GM21381 (cell line): ENCODE results near the gene RIT2.
"Not testable (repeated sequence)": the region's sequence is repeated elsewhere in the genome, so short reads cannot be mapped to it uniquely, and the experiment has no call there.

Source experiments
- ATAC-seq: cut with Tn5 transposase; IDR thresholded peaks from one replicate; pipeline ENCODE4 v1.9.1; 2021; ENCODE audit warnings: mild to moderate bottlenecking, moderate library complexity; ENCODE audit not compliant: unreplicated experiment

The RIT2 gene

DNA sequence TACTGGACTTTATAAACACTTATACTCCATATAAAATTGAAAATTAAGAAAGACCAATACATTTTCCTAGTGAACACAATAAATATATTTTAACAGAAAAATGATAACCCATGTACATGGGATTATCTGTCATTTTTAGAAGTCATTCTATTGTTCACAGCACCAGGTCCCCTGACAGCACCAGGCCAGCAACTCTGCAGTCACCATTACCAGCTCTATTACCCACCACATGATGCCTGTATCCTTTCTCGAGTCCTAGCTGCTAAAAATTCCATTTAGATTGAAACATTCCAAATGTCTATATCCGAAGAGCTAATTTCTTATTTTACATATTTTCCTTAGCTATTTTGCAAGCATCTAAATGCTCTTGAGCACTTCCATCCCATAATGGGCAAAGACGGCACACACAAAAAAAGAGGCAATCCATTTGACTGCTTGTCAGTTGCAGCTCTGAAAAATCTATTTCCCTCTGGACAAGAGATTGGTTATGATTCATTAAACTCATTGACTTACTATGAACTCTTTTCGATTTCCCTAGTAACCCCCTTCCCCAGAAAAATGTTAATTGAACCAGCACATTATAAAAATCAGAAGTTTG lies 336.9 kb downstream of the RIT2 start:
- no peak for ATAC-seq

DNA sequence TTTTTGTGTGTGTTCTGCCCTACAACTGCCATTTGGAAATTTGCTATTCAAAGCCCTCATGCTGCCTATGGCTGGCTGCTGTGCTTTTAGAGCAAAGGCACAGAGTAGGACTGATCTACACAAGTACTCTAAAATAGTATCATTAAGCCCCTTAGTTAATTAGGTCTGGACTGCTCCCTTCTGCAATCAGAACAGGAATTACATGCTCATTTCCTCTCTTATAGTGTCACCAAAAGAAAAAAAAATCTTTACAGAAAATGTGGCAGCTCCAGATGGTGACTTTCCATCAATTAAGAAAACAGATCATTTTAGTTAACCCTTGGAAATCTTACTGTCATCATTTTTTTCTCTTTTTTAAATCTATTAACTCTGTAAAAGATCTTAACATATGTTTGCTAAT lies 337.5 kb downstream of the RIT2 start:
- no peak for ATAC-seq

DNA sequence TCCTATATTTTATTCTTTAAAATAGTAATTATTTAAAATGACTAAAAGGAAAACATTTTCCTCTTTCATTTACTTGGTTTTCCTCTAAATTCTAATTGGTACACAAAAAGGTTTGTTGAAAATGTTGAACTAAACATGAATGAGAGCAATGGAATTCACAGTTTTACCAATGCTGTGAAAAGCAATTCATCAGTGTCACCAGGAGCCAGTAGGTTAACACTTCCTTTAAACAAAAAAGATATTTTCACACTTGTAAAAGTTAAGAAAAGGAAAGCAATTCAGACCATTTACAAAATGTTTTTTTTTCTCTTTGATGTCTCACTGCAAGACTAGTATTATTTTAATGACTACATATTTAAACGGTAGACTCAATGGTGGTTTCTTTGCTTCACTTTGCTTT lies 341.6 kb downstream of the RIT2 start:
- no peak for ATAC-seq

DNA sequence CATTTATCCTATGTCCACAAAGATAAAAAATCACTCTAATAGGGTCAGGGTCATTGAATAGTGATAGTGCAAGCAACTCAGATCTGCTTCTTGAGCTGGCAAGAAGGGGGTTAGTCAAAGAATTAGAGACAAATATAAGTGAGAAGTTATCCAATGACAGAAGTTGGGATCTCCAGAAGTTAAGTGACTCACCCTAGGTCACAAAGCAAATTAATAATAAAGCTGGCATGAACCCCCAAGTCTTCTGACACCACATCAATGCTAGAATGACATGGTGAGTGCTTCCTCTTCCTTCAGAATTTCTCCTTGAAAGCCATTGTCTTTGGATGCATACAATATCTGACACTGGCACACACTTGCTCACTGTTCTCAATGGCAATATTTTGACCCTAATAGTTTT lies 343.5 kb downstream of the RIT2 start:
- ATAC-seq, result no peak

DNA sequence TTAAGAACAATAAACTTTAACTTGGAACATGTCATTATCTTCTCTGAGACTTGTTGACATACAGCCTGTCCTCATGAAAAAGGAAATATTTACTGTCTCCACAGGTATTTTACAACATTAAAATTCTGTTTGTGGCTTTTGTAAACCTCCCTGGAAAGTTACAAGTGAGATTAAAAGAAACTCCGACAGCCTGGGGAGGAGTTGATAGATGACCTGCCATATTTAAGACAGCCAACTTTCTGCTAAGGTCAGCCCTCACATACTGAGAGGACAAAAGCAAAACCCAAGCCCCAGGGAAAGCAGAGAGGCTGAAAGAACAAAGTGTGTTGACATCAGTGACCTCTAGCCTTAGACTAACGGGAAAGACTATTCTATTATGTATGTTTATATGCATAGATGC lies 350.2 kb downstream of the RIT2 start:
- no peak for ATAC-seq

DNA sequence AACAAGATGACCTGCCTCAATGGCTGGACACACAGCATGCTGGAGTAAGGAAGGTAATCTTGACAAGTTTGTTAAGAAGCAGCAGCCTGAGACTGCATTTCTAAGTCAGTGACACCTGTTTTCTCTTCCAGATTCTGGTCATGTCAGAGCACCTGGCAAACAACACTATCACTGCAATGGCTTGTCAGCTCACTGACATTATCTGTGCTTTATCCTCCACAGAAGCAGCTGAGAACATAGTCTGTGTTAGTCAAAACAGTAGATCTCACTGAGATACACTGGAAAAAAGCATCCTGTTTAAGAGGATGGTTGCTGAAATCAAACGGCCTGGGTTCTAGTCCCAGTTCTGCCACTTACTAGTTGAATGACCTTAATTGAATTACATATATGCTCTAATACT lies 355.2 kb downstream of the RIT2 start:
- ATAC-seq, result no peak

DNA sequence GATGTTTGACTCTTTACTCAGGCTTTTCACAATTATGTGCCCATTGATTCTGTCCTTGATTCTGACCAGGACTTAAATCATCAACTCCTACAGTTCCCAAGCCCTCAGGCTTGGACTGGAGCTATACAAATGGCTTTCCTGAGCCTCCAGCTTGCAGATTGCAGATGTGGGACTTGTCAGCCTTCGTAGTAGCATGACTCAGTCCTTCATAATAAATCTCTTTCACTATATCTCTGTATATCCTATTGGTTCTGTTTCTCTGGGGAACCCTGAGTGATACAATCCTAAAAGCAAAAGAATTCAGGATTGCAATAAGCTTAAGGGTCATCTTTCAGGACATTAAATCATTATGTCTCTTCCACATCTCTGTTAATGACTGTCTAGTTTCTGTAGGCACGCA lies 356.6 kb downstream of the RIT2 start:
- ATAC-seq, result no peak

DNA sequence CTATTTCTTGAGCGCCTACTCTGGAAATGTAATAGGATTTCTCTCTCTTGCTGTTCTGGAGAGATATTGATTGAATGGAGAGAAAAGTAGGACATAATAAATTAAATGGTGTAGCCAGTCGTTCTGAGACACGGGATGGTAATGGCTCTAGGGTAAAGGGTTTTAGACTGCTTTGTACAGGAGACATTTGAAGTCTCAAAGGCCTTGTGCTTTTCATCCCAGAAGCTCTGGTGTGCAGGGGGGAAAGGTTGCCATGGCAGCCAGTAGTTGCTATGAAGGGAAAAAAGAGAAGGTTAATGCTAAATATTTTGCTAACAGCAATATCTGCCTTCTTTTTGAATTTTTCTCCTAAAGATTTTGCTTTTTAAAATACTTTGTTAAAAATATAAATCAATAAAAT lies 359.3 kb downstream of the RIT2 start:
- ATAC-seq, result no peak

DNA sequence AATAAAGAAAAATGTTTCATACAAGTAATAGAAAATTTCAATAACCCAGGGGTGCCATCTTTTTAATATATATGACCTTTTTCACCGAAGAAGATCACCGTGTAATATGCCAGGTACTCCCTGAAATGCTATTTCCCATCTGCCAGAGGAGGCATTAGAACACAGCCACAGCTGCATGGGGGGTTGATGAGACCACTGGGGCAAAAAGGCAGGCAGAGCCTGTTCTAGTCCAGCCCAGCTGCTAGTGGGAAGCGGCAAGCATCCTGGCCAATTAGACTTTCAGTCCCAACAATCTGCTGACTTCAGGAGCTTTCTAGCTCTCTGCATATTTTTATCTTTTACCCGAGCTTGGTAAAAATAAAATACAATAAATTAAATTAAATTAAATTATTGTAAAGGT lies 362.6 kb downstream of the RIT2 start:
- ATAC-seq, result no peak

DNA sequence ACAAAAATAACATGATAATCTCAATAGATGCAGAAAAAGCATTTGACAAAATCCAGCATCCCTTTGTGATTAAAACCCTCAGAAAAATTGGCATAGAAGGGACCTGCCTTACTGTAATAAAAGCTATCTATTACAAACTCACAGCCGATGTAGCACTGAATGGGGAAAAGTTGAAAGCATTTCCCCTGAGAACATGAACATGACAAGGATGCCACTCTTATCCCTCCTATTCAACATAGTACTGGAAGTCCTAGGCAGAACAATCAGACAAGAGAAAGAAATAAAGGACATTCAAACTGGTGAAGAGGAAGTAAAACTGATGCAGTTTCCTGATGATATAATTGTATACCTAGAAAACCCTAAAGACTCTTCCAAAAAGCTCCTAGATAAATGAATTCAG lies 368.7 kb downstream of the RIT2 start:
- ATAC-seq, result no peak

DNA sequence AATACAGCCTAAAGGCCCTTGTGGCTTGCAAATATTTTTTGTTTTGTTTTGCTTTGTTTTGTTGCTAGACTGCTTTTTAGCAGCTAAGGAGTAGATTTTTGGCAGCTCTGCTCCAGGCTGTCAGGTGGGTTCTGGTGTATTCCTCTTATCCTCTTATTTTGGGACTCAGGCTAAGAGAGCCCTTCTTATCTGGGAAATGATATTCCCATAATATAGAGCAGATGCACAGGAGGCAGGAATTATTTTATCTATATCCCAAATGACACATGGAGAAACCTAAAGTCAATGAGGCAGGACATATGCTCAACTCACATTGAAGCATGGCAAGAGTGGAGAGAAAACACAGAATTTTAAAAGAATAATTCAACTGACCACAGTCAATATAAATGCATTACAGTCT lies 369.6 kb downstream of the RIT2 start:
- ATAC-seq, result no peak

DNA sequence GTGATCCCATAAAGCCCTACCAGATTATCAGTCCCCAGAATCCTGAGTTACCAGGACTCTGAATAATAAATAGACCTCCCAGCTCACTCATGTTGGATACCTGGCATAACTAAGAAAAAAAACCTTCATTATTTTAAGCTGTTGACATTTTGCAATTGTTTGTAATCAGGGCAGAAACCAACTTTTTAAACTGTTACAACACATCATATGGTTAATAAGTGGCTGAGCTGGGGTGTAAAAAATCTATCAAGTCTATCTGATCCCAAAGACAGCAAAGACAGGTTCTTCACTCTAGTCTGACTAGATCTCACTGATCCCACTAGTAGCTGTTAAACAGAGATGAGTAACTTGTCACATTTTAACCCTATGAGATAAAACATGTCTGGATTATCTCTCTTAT lies 370.3 kb downstream of the RIT2 start:
- no peak for ATAC-seq

DNA sequence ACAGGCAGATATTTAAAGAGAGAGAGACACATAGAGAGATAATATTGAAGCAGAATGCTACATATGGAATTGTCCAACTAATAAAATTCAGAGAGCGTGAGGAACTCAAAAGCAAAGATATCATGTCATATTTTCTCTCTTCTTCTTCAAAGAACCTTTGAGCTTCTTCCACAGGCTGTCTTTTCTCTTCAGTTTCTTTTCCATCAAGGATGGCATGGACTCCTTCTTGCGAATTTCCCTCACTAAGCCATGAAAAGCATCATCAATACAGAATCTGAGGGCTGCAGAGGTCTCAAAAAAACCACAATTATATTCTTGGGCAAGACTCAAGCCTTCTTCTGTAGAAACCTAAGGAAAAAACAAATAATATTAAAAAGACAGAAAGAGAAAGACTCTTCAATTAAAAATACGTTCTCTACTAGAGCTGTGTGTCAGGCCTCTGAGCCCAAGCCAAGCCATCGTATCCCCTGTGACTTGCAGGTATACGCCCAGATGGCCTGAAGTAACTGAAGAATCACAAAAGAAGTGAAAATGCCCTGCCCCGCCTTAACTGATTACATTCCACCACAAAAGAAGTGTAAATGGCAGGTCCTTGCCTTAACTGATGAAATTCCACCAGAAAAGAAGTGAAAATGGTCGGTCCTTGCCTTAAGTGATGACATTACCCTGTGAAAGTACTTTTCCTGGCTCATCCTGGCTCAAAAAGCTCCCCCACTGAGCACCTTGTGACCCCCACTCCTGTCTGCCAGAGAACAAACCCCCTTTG lies 371.9 kb downstream of the RIT2 start:
- no peak for ATAC-seq

DNA sequence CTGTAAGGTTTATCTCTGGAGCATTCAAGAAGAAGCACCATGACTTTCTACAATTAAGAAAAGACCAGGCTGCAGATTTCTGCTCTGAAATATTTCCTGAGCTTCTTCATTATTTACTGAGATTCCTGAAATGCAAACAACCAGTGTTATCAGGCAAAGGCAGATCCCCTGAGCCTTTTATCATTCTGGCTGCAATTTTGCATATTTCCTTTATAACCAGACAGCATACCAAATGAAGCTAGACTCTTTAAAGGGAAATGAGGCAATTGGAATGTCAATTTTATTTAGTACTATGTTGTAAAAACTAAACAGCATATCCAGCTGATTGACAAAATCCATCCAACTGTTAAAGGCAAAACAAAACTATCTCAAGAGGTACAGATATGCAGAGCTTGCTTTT lies 372.5 kb downstream of the RIT2 start:
- no peak for ATAC-seq

DNA sequence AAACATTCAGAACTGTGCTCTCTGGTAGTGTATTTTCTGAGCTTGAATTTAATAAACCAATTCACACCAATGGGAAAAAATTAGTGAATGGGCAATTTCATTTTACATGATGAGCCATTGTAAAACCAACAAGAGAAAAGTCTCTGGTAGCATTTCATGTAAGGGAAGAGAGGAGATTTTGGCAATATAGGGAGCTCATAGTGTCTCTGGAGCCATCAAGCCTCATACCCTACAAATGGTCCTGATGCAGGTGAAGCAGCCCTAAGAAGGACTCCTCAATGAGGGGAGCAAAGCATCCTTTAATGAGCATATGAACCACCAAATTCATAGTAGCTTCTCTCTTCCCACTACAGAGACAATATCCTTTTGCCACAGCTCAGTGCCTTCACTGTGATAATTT lies 373.0 kb downstream of the RIT2 start:
- ATAC-seq, result no peak

DNA sequence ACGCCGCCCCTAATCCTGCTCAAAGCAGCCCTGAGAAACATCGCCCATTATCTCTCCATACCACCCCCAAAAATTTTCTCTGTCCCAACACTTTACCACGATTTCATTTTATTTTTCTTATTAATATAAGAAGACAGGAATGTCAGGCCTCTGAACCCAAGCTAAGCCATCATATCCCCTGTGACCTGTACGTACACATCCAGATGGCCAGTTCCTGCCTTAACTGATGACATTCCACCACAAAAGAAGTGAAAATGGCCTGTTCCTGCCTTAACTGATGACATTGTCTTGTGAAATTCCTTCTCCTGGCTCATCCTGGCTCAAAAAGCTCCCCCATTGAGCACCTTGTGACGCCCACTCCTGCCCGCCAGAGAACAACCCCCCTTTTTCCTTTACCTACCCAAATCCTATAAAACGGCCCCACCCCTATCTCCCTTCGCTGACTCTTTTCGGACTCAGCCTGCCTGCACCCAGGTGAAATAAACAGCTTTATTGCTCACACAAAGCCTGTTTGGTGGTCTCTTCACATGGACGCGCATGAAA lies 373.6 kb downstream of the RIT2 start:
- not testable (repeated sequence) for ATAC-seq

DNA sequence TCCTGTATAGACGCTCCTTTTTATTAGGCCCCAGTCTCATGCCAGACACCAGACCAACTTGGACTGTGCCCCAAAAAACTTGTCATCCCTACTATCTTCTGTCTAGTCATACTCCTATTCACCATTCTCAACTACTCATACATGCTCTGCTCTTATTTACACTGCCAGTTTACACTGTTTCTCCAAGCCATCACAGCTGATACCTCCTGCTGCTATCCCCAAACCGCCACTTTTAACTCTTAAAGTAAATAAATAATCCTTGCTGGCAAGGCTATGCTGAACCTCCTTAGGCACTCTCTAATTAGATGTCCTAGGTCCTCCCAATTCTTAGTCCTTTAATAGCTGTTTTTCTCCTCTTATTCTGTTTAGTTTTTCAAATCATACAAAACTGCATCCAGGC lies 374.2 kb downstream of the RIT2 start:
- not testable (repeated sequence) for ATAC-seq

DNA sequence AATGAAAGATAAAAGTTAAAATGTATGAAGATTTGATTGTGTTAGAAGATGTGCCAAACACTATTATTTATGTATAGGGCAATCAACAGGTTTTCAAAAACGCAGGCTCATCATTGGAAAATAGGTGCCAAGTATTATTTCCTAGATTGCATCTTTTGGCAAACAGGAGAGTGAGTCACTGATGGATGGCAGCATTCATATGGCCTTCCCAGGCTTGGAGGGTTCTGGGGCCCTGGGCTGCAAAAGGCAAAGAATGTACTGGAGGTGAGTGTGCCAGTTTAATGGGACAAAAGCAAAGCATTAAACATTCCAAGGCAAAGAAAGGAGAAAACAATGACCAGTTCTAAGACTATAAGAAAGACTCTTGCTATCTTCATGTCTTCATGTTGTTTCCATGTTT lies 379.4 kb downstream of the RIT2 start:
- no peak for ATAC-seq

DNA sequence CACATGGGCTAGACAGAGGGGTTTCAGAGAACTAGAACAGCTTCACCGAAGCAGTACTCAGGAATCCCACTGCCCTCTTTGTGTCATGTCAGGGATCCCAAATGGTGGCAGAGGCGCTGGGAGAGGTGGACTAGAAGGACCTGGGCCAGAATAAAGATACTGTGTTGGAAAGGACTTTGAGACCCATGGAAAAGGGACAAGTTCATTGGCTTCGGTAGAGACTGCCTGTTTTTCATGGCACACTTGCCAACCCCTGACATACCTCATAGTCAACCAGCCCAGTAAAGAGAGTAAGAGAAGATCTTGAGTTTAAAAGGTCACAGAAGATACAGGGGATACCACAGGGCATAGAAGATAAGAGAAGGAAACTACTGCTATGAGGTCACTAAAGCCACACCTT lies 381.0 kb downstream of the RIT2 start:
- ATAC-seq, result no peak

DNA sequence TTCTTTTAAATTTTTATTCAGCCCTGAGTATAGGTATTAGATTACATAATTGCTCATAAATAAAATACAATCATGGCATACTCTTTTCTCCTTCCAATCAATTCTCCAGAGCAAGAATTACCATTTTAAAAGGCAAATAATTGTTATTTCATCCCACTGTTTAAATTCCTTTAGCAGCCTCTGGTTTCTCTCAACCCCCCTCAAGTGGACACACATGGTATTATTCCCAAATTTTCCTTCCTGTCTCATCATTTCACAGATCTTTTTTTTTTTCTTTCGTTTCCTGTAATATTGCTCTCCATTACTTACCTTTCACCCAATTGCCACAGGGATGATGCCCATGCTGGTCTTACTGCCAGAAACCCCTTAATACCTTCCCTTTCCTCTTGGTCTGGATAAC lies 385.2 kb downstream of the RIT2 start:
- no peak for ATAC-seq

DNA sequence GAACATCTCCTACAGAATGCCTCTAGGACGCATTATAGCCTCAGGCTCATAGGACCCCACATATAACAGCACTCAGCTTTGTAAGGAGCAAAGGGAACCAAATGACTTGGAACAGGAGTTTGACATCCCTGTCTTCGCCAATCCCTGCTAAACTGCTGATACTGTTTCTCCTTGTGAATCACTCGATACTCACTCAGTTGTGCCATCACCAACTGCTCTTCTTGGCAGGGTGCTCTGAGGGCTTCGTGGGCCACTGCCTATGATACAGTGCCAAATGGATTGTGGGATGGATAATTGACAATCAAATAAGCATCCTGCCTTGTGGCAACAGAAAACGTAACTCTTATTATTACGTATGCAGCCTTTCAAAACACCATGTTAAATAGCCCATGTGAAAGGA lies 396.3 kb downstream of the RIT2 start:
- ATAC-seq, result no peak

DNA sequence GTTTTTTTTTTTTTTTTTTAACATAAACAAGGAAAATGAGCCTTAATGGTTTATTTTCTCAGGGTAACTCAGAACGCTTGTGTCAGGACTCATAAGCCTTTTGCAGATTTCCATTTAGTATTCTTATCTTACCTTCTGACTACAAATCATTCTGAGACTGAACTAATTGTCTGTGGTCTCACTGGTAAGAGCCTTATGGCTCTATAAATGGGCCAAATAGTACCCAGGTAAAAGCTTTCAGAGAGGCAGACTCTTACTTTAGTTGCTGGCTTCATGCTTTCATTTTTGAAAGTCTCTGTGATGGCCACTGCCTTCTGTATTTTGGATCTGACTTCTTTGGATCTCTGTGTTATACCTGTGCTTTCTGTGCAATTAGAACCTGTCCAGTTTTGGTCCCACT lies 403.4 kb downstream of the RIT2 start:
- no peak for ATAC-seq

DNA sequence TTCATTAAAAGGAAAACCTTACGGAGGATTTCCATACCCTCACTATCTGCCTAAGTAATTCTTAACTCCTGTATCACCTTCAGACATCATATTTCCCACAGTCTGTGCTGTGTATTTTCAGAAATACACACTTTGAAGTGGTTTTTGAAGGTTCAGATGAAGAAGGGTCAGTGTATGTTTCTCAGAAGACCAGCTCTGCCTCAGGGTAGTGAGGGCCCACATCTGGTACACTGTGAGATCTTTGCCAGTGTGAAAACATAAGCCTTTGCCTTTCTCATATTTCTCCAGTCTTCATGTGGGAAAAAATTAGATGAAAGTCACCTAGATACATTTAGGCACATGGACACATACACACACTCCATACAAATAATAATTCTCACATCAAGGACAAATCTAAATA lies 408.4 kb downstream of the RIT2 start:
- no peak for ATAC-seq
